ENCODE data around the gene GRM6.

Gene GRM6

GRCh38 chr5:178994580-178995340 lies at the start of gene GRM6:
GRM6 (minus strand) TSS chr5:178995320; CDS start chr5:178994944, 376 bp downstream.
- DNase-seq, result no peak

GRCh38 chr5:179044765-179045164 lies 49.6 kb upstream of the GRM6 start:
- no peak for DNase-seq

- DNase-seq, result no peak
Measured at GRCh38 chr5:179033004-179033580, 38.0 kb upstream of the GRM6 start.

GRCh38 chr5:179023528-179024189 lies 28.5 kb upstream of the GRM6 start, which contains the start of gene ZNF879:
ZNF879 (plus strand) TSS chr5:179023804; CDS start chr5:179025005, 1,201 bp downstream.
- DNase-seq, result peak; percentile 51 to 97 (median 91)

- no peak for DNase-seq
Measured at GRCh38 chr5:179008667-179009066, 13.5 kb upstream of the GRM6 start.

GRCh38 chr5:179006564-179006963 lies 11.4 kb upstream of the GRM6 start:
- DNase-seq, result no peak

- DNase-seq, result no peak
Measured at GRCh38 chr5:178998441-178998840, 3.3 kb upstream of the GRM6 start.

GRCh38 chr5:178997191-178997590 lies 2.1 kb upstream of the GRM6 start:
- no peak for DNase-seq

- DNase-seq, result no peak
Measured at GRCh38 chr5:178996156-178996555, 1.0 kb upstream of the GRM6 start.

GRCh38 chr5:178995341-178995690 lies 196 bp upstream of the GRM6 start:
- DNase-seq, result no peak

GRCh38 chr5:178993955-178994579 lies 1.1 kb downstream of the GRM6 start:
- DNase-seq, result no peak

- DNase-seq, result no peak
Measured at GRCh38 chr5:178993236-178993765, 1.8 kb downstream of the GRM6 start.

- DNase-seq, result no peak
Measured at GRCh38 chr5:178992291-178992895, 2.7 kb downstream of the GRM6 start.

GRCh38 chr5:178991190-178992145 lies 3.7 kb downstream of the GRM6 start:
- no peak for DNase-seq

- no peak for DNase-seq
Measured at GRCh38 chr5:178990491-178990890, 4.6 kb downstream of the GRM6 start.

GRCh38 chr5:178989311-178989710 lies 5.8 kb downstream of the GRM6 start:
- no peak for DNase-seq

GRCh38 chr5:178988436-178989220 lies 6.5 kb downstream of the GRM6 start:
- no peak for DNase-seq

GRCh38 chr5:178986326-178986960 lies 8.7 kb downstream of the GRM6 start:
- no peak for DNase-seq

All from nucleus accumbens (tissue), 56 donors.